ENCODE results near the gene SCAMP5.

The SCAMP5 gene

GRCh38 chr15:74977599-74977998 lies 17.8 kb upstream of the SCAMP5 start:
- no peak for DNase-seq

DNA sequence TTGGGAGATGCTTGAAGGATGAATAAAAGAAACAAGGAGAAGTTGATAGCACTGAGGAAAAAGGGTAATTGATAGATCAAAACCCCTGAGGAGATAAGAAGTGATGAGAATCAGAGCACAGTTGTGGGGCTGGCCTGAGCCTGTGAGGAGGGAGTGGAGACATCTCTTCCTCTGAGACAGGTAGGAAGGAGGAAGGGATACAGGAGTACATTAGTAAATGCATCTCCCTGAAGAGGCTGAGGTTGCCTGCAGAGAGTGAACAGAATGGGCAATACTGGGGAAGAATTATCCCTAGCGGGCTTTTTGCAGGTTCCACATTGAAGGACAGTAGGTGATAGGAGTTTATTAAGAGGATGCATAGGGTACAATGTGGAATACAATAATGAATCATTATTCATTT lies 17.3 kb upstream of the SCAMP5 start:
- no peak for DNase-seq

DNA sequence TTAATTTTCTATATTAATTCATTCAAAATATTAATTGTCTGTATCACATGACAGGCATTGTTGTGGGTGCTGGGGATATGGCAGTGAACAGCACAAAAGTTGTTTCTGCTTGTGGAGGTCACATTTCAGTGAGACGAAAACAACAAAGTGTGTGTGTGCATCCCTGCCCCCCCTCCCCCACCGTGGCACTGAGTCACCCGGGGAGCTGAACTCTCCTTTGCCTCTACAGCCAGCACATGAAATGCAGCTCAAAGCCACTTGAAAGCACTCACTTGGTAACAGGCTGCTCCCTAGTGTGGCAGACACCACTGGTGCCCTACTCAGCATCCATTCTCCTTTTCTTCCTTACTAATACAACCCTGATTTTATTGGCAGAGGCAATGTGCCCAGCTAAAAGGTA lies 16.9 kb upstream of the SCAMP5 start:
- DNase-seq: peak; percentile 40

DNA sequence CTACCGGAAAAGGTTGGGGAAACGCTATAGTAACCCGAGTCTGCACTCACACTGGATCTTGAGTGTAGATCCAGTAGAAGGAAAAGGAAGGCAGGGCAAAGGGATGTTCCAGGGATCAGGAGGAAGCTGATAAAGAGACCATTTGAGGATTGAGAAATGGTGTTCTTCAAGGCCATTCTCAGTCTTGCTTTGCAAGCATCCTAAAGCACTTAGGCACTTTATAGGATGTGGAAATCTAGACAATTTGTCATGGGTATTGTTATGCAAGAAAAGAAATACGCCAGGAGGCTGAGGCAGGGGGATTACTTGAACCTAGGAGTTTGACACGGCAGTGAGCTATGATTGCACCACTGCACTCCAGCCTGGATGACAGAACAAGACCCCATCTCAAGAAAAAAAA lies 13.2 kb upstream of the SCAMP5 start:
- DNase-seq: no peak

GRCh38 chr15:74983725-74984231 lies 11.6 kb upstream of the SCAMP5 start:
- DNase-seq: peak; percentile 83

GRCh38 chr15:74988007-74988800 lies 7.2 kb upstream of the SCAMP5 start:
- DNase-seq: peak; percentile 89

- no peak for DNase-seq
Observed at GRCh38 chr15:74989527-74989926, 5.8 kb upstream of the SCAMP5 start.

DNA sequence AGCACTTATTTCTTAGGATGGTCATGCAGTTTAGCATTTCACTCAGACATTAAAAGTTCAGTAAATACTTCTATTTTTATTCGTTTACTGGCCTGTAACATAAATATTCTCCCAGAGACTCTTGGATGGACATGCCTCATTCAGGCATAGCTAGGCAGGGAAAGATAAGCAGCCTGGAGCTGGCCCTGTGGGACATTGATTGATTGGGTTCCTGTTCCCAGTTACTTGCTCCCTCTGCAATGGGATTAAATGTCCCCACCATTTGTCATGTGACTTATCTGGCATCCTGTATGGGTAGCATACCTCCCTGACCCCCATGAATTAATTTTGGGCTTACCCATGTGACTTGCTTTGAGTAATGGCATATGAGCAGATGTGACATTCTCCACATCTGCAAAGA lies 2.7 kb upstream of the SCAMP5 start:
- DNase-seq: no peak

GRCh38 chr15:74994236-74994635 lies 1.1 kb upstream of the SCAMP5 start:
- DNase-seq: no peak

- DNase-seq: no peak
Observed at GRCh38 chr15:74994685-74995084, 678 bp upstream of the SCAMP5 start.

DNA sequence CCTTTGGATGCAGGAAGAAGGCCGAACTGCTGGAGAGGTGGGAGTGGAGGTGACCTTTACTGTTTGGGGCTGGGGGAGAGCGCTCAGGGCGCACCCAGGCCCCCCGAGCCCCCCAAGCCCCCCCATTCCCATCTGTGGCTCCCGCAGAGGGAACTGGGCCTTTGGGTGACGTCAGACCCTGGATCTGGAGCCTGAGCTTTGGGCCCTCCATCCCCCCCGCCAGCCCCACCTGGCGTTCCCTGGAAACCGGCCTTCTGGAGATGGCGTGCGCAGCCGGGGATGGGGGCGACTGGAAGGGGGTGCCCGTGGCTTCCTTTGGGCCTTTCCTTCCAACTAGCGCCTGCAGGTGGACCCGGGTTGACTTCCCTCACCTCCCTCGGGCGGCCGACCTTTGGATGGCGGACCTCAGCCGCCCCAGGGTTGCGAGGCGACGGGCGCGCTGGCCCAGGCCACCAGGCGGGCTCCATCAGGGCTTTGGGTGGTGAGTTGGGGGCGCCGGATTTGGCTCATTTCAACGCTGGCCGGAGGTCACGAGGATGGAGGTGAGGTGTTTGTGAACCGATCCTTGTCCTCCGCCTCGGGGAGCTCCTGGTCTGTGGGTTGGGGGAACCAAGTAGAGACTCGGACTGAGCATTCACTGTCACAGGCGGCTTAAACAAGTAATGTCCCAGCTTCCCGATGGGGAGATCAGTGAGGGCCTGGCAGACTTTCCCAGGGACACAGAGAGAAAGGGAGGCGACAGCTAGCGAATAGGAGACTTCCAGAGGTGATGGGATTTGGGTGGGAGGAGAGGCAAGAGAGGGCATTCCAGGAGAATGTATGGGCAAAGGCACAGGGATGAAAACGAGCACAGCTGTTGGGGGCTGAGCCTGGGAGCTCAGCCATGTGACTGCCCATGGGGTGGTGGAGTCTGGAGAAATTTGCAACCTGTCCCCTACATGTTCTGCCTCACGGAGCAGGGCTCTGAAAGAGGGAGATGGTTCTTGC lies 709 bp downstream of the SCAMP5 start:
- peak; percentile 33 for DNase-seq

GRCh38 chr15:74997141-74997540 lies 1.8 kb downstream of the SCAMP5 start:
- DNase-seq: no peak

GRCh38 chr15:74997543-74997942 lies 2.2 kb downstream of the SCAMP5 start:
- DNase-seq: no peak

DNA sequence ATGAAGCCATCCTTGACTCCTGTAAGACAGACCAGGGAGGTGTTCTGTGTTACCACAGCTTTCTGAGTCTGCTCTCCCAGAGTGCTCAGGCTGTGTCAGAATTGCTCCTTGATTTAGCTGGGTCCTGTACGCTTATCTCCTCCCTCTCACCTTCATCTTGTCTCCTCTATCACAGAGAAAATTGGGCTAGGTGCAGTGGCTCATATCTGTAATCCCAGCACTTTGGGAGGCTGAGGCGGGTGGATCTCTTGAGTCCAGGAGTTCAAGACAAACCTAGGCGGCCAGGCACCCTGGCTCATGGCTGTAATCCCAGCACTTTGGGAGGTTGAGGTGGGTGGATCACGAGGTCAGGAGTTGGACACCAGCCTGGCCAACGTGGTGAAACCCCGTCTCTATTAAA lies 5.9 kb downstream of the SCAMP5 start:
- no peak for DNase-seq

GRCh38 chr15:75002398-75002797 lies 7.0 kb downstream of the SCAMP5 start:
- DNase-seq: no peak

GRCh38 chr15:75007216-75007615 lies 11.9 kb downstream of the SCAMP5 start:
- peak; percentile 23 for DNase-seq

GRCh38 chr15:75008221-75008625 lies 12.9 kb downstream of the SCAMP5 start:
- peak; percentile 69 for DNase-seq

DNA sequence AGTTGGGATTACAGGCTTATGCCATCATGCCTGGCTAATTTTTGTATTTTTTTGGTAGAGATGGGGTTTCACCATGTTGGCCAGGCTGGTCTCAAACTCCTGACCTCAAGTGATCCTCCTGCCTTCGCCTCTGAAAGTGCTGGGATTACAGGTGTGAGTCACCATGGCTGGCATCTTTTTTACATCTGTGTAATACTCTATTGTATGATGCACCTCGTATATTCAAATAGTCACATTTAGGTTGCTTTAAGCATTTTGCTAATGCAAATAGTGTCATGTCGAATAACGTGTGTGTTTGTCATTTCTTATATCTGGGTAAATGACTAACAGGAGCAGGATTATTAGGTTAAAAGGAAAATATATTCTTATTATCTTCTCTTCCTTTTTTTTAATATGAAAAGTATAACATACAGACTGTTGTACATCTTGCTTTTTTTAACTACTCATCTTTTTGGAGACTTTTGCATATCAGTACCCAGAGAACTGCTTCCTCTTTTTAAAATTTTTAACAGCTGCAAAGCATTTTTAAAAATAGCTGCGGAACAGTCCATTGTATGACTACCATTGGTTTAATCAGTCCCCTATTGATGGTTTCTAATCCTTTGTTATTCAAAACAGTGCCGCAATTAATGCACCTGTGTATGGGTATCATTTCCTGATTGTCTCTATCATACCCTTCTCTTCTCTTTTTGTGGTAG lies 13.4 kb downstream of the SCAMP5 start:
- peak; percentile 91 for DNase-seq

GRCh38 chr15:75016431-75016830 lies 21.1 kb downstream of the SCAMP5 start:
- no peak for DNase-seq

DNA sequence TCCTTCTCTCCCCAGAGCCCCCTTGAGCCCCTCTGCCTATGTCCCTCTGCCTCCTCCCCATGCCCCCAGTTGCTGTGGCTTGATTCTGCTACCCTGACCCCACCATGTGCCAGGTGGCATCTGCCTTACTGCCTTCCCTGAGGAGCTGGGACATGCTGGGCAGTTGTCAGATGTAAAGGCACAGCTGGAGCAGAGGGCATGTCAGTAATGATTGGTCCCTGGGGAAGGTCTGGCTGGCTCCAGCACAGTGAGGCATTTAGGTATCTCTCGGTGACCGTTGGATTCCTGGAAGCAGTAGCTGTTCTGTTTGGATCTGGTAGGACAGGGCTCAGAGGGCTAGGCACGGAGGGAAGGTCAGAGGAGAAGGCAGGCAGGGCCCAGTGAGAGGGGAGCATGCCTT lies 24.6 kb downstream of the SCAMP5 start:
- no peak for DNase-seq

GRCh38 chr15:75021341-75021740 lies 26.0 kb downstream of the SCAMP5 start:
- DNase-seq: no peak

- no peak for DNase-seq
Observed at GRCh38 chr15:75022783-75023180, 27.4 kb downstream of the SCAMP5 start.
